GM21619 (cell line): ENCODE measurements around the gene NARF.
"Not testable (repeated sequence)": the region's sequence is repeated elsewhere in the genome, so short reads cannot be mapped to it uniquely, and the experiment has no call there.

Source experiments
- ATAC-seq: cut with Tn5 transposase; IDR thresholded peaks from one replicate; pipeline ENCODE4 v1.9.1; 2021; ENCODE audit not compliant: unreplicated experiment

The NARF gene

GRCh38 chr17:82529914-82530300 lies 71.4 kb downstream of the NARF start:
- no peak for ATAC-seq

DNA sequence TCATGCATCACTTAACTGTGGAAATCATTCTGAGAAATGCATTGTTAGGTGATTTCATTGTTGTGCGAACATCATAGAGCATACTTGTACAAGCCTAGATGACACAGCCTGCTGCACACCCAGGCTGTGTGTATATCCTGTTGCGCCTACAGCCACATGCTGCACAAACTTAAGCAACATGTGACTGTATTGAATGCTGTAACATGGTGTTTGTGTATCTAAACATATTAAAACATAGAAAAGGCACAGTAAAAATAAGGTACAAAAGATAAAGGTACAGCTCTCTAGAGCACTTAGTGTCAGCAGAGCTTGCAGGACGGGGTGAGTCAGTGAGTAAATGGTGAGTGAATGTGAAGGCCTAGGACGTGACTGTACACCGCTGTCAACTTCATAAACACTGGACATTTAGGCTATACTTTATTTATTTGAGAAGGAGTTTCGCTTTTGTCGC lies 72.9 kb downstream of the NARF start:
- no peak for ATAC-seq

GRCh38 chr17:82534401-82534812 lies 75.9 kb downstream of the NARF start:
- no peak for ATAC-seq

GRCh38 chr17:82536512-82537201 lies 78.1 kb downstream of the NARF start:
- ATAC-seq: no peak

DNA sequence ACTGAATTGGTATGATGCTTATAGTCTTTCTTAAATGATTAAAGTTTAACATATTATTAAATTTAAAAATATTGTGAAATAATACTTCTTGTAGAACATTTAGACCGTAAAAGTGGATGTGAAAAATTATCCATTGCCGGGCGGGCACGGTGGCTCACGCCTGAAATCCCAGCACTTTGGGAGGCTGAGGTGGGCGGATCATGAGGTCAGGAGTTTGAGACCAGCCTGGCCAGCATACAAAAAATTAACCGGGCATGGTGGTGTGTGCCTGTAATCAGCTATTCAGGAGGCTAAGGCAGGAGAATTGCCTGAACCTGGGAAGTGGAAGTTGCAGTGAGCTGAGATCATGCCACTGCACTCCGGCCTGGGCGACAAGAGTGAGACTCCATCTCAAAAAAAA lies 78.7 kb downstream of the NARF start:
- not testable (repeated sequence) for ATAC-seq

GRCh38 chr17:82539076-82539475 lies 80.5 kb downstream of the NARF start:
- ATAC-seq: not testable (repeated sequence)
